ENCODE measurements around the gene DDIT4.
A peak's percentile ranks its signal among the peaks of the same experiment; 100 is the strongest.
"Not testable (repeated sequence)": the region's sequence is repeated elsewhere in the genome, so short reads cannot be mapped to it uniquely, and the experiment has no call there.

DDIT4 gene

GRCh38 chr10:72295330-72295910 is 21.7 kb downstream of the DDIT4 start:
- no peak for DNase-seq (ENCODE audit: low read depth in 3 of 3)

- DNase-seq (ENCODE audit: low read depth in 3 of 3): not testable (repeated sequence)
These were observed 23.1 kb downstream of the DDIT4 start for GRCh38 chr10:72296829-72297280.

- DNase-seq (ENCODE audit: low read depth in 3 of 3): peak in 2 of 3 experiments; percentile 89 to 94
These were observed 23.6 kb downstream of the DDIT4 start for GRCh38 chr10:72297281-72297804.

GRCh38 chr10:72297805-72298591 is 24.3 kb downstream of the DDIT4 start:
- DNase-seq (ENCODE audit: low read depth in 3 of 3): peak in 2 of 3 experiments; percentile 82 to 91

- no peak for DNase-seq (ENCODE audit: low read depth in 3 of 3)
These were observed 25.1 kb downstream of the DDIT4 start for GRCh38 chr10:72298592-72299519.

GRCh38 chr10:72303424-72304128 is 29.9 kb downstream of the DDIT4 start:
- no peak for DNase-seq (ENCODE audit: low read depth in 3 of 3)

- no peak for DNase-seq (ENCODE audit: low read depth in 3 of 3)
These were observed 32.6 kb downstream of the DDIT4 start for GRCh38 chr10:72306215-72306760.

GRCh38 chr10:72307711-72308110 is 34.0 kb downstream of the DDIT4 start:
- not testable (repeated sequence) for DNase-seq (ENCODE audit: low read depth in 3 of 3)

- DNase-seq (ENCODE audit: low read depth in 3 of 3): no peak
These were observed 34.7 kb downstream of the DDIT4 start for GRCh38 chr10:72308320-72308987.

- DNase-seq (ENCODE audit: low read depth in 3 of 3): no peak
These were observed 35.8 kb downstream of the DDIT4 start for GRCh38 chr10:72309290-72310240.

GRCh38 chr10:72310241-72310633 is 36.5 kb downstream of the DDIT4 start:
- no peak for DNase-seq (ENCODE audit: low read depth in 3 of 3)

GRCh38 chr10:72310636-72311035 is 36.9 kb downstream of the DDIT4 start:
- DNase-seq (ENCODE audit: low read depth in 3 of 3): no peak

- DNase-seq (ENCODE audit: low read depth in 3 of 3): no peak
These were observed 37.9 kb downstream of the DDIT4 start for GRCh38 chr10:72311667-72312066.

GRCh38 chr10:72312865-72313391 is 39.2 kb downstream of the DDIT4 start:
- no peak for DNase-seq (ENCODE audit: low read depth in 3 of 3)

- DNase-seq (ENCODE audit: low read depth in 3 of 3): no peak
These were observed 40.5 kb downstream of the DDIT4 start for GRCh38 chr10:72314263-72314662.

GRCh38 chr10:72315054-72315453 is 41.3 kb downstream of the DDIT4 start:
- DNase-seq (ENCODE audit: low read depth in 3 of 3): no peak

GRCh38 chr10:72315611-72316385 is 42.1 kb downstream of the DDIT4 start:
- DNase-seq (ENCODE audit: low read depth in 3 of 3): no peak

GRCh38 chr10:72316386-72316700 is 42.6 kb downstream of the DDIT4 start:
- DNase-seq (ENCODE audit: low read depth in 3 of 3): no peak

All from stimulated activated CD4-positive, alpha-beta T cell treated with anti-CD3 and anti-CD28 coated beads, TNF-alpha, amount 100 ng/mL, for 4 hours (primary cell).